RWPE2 (cell line): ENCODE measurements around the gene DEAF1.

Experiments
- ATAC-seq: fragments of 200-7000 bp; cut with Tn5 transposase; 3 replicates; pipeline ENCODE4 v1.9.1; 2021; ENCODE audit warnings: low read depth
- DNase-seq: peaks from one replicate; pipeline ENCODE4 v3.0.0-alpha.2; 2020; ENCODE audit warnings: low spot score
- H3K27ac ChIP-seq: fragments of 450-650 bp; 2 replicates; pipeline ENCODE4 v1.5.1; 2017; ENCODE audit warnings: mild to moderate bottlenecking; ENCODE audit not compliant: poor library complexity, severe bottlenecking
- H3K27me3 ChIP-seq: fragments of 250-450 bp; sonication (Bioruptor Pico); 2 replicates; pipeline ENCODE4 v1.5.1; 2021; ENCODE audit warnings: mild to moderate bottlenecking, moderate library complexity; ENCODE audit not compliant: insufficient read depth, poor library complexity, severe bottlenecking
- H3K36me3 ChIP-seq: fragments of 250-450 bp; sonication (Bioruptor Pico); 2 replicates; pipeline ENCODE4 v1.5.1; 2020; ENCODE audit warnings: low read depth, mild to moderate bottlenecking, moderate library complexity
- H3K4me1 ChIP-seq: fragments of 250-450 bp; sonication (Bioruptor Pico); 2 replicates; pipeline ENCODE4 v1.5.1; 2021; ENCODE audit warnings: mild to moderate bottlenecking, moderate library complexity; ENCODE audit not compliant: insufficient read depth, poor library complexity, severe bottlenecking
- H3K4me3 ChIP-seq: fragments of 250-450 bp; sonication (Bioruptor Pico); 2 replicates; pipeline ENCODE4 v1.5.1; 2021; ENCODE audit warnings: mild to moderate bottlenecking, moderate library complexity; ENCODE audit not compliant: severe bottlenecking
- H3K9me3 ChIP-seq: fragments of 250-450 bp; sonication (Bioruptor Pico); 2 replicates; pipeline ENCODE4 v1.5.1; 2021; ENCODE audit warnings: mild to moderate bottlenecking, moderate library complexity; ENCODE audit not compliant: severe bottlenecking
- CTCF ChIP-seq: fragments of 450-650 bp; IDR thresholded peaks from one replicate; pipeline ENCODE4 v1.5.1; 2017; ENCODE audit warnings: mild to moderate bottlenecking, moderate library complexity; ENCODE audit not compliant: poor library complexity, severe bottlenecking

DEAF1 gene

DNA sequence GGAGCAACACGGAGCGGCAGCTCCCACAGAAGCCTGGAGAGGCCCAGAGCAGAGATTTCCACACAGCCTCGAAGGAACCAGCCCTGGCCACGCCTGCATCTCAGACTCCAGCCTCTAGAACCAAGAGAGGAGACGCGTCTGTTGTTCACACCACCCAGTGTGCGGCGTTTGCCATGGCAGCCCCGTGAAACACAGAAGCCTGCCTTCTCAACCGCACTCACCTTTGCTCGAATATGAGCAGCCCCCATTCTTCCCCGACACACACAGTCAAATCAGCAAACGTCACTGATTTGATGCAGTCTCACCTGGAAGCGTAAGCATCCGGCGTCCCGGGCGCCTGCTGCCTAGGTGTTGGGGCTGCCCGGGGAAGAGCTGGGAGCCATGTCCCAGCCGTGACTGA lies 38.0 kb upstream of the DEAF1 start:
- Histone ChIP-seq H3K4me3 (no peak overlapping the region), H3K27ac (no peak overlapping the region), H3K9me3 (no peaks in the 10 kb centered on the region), H3K27me3 (no peaks in the 10 kb centered on the region), H3K36me3 (no peaks in the 10 kb centered on the region), H3K4me1 (peaks cover 10% of the 10 kb centered on the region)
- DNase-seq: no peak
- TF ChIP-seq CTCF: no peak
- no peak for ATAC-seq

GRCh38 chr11:729492-730074 lies 34.6 kb upstream of the DEAF1 start:
- no peak for ATAC-seq
- Histone ChIP-seq H3K27me3 (no peaks in the 10 kb centered on the region), H3K9me3 (no peaks in the 10 kb centered on the region), H3K36me3 (peaks cover 20% of the 10 kb centered on the region), H3K27ac (peak overlapping the region; percentile 71), H3K4me3 (no peak overlapping the region), H3K4me1 (peaks cover 15% of the 10 kb centered on the region)
- DNase-seq: no peak
- TF ChIP-seq CTCF: no peak

GRCh38 chr11:728901-729491 lies 34.0 kb upstream of the DEAF1 start:
- H3K9me3 ChIP-seq: no peaks in the 10 kb centered on the region
- peak overlapping the region; percentile 71 for H3K27ac ChIP-seq
- no peak overlapping the region for H3K4me3 ChIP-seq
- DNase-seq (no peak), ATAC-seq (no peak)
- no peak for TF ChIP-seq CTCF
- no peaks in the 10 kb centered on the region for H3K27me3 ChIP-seq
- H3K4me1 ChIP-seq: peaks cover 15% of the 10 kb centered on the region
- peaks cover 26% of the 10 kb centered on the region for H3K36me3 ChIP-seq

GRCh38 chr11:727859-728748 lies 33.1 kb upstream of the DEAF1 start:
- peak; percentile 78 for ATAC-seq
- Histone ChIP-seq H3K4me3 (no peak overlapping the region), H3K9me3 (no peaks in the 10 kb centered on the region), H3K27me3 (no peaks in the 10 kb centered on the region), H3K4me1 (peaks cover 15% of the 10 kb centered on the region), H3K27ac (peak overlapping the region; percentile 71), H3K36me3 (peaks cover 35% of the 10 kb centered on the region)
- peak; percentile 93 for TF ChIP-seq CTCF
- DNase-seq: peak; percentile 95
